GM06990 (cell line): ENCODE results near the gene FRMD4A.
"Not testable (repeated sequence)": the region's sequence is repeated elsewhere in the genome, so short reads cannot be mapped to it uniquely, and the experiment has no call there.

Experiments
- DNase-seq: peaks from one replicate; pipeline ENCODE4 v3.0.0-alpha.2; 2011; ENCODE audit not compliant: insufficient read length; ENCODE audit errors: extremely low read depth
- H3K27me3 ChIP-seq: replicated peaks from 2 replicates; pipeline ENCODE4 v1.6.0; 2011; ENCODE audit warnings: low read length; ENCODE audit not compliant: control insufficient read depth, insufficient read depth
- H3K36me3 ChIP-seq: 2 replicates; pipeline ENCODE4 v1.5.1; 2011; ENCODE audit warnings: low read length; ENCODE audit not compliant: control insufficient read depth, insufficient read depth
- H3K4me3 ChIP-seq: replicated peaks from 2 replicates; pipeline ENCODE4 v1.5.1; 2011; ENCODE audit warnings: low read depth, mild to moderate bottlenecking, control low read depth, low read length
- CTCF ChIP-seq: IDR thresholded peaks from 2 replicates; pipeline ENCODE4 v1.5.1; 2011; ENCODE audit warnings: low read length, control low read depth, mild to moderate bottlenecking, inconsistent platforms; ENCODE audit not compliant: insufficient read depth, poor library complexity, severe bottlenecking

The FRMD4A gene

DNA sequence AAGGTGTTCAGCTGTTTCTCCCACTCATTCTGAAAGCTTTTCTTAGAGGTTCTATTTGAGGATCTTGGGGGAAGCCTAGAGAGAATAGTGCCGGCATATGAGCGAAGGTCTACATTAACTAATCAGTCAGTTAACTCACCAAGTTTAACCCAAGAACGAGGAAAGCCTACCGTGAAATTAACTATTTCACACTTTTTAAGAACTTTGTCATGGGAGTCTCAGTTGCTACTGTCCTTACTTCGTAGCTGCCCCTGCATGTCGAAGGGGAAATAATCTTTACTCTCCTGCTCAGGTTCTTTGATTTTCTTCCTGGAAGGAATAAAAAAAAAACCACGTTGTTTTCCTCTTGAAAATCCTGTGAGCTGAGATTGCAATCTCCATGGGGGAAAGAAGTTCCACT is 115.1 kb downstream of the FRMD4A start:
- DNase-seq = no peak
- no peak for TF ChIP-seq CTCF
- H3K27me3 ChIP-seq = peaks cover 1% of the 10 kb centered on the region
- no peak overlapping the region for H3K4me3 ChIP-seq
- no peaks in the 10 kb centered on the region for H3K36me3 ChIP-seq

GRCh38 chr10:14213703-14214102 is 117.0 kb downstream of the FRMD4A start:
- DNase-seq, H3K36me3 ChIP-seq, H3K4me3 ChIP-seq: not testable (repeated sequence)

GRCh38 chr10:14211610-14212009 is 119.1 kb downstream of the FRMD4A start:
- Histone ChIP-seq H3K27me3 (no peaks in the 10 kb centered on the region; the same call in none of the 2 replicates), H3K4me3 (no peak overlapping the region), H3K36me3 (no peaks in the 10 kb centered on the region)
- TF ChIP-seq CTCF = no peak
- no peak for DNase-seq

More at GRCh38 chr10:14213703-14214102, 117.0 kb downstream of the FRMD4A start:
- H3K27me3 ChIP-seq = not testable (repeated sequence)

DNA sequence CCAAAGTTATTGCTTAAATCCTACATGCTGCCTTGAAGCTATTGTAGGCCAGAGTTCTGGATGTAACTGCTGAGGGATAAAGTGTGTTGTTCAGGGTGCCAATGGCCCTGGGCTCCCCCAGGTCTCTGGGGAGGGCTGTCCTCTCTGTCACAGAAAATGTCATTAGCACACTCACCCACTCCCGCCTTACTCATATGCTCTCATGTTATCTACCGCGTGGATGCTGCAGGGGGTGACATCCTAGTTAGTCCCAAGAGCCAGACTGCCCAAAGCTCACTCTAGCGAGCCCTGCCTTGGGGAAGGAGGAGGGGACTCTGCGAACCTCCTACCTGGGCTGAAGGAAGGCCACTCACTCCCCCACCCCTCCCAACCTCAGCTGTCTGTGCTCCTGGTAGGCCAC is 122.5 kb downstream of the FRMD4A start:
- Histone ChIP-seq H3K27me3 (no peaks in the 10 kb centered on the region; the same call in none of the 2 replicates), H3K36me3 (no peaks in the 10 kb centered on the region), H3K4me3 (no peak overlapping the region)
- no peak for TF ChIP-seq CTCF
- DNase-seq = no peak

- Histone ChIP-seq H3K36me3 (no peaks in the 10 kb centered on the region), H3K4me3 (no peak overlapping the region), H3K27me3 (no peaks in the 10 kb centered on the region; the same call in 1 of the 2 replicates)
- no peak for TF ChIP-seq CTCF
- DNase-seq = no peak
Measured at GRCh38 chr10:14205233-14205632, 125.5 kb downstream of the FRMD4A start.

GRCh38 chr10:14200698-14201544 is 129.8 kb downstream of the FRMD4A start:
- Histone ChIP-seq H3K4me3 (no peak overlapping the region), H3K36me3 (no peaks in the 10 kb centered on the region), H3K27me3 (no peaks in the 10 kb centered on the region; the same call in none of the 2 replicates)
- no peak for DNase-seq
- peak; percentile 49 for TF ChIP-seq CTCF

- not testable (repeated sequence) for H3K27me3 ChIP-seq, DNase-seq
Measured at GRCh38 chr10:14199098-14199497, 131.6 kb downstream of the FRMD4A start.

More at GRCh38 chr10:14199098-14199497, 131.6 kb downstream of the FRMD4A start:
- not testable (repeated sequence) for H3K36me3 ChIP-seq, H3K4me3 ChIP-seq
